NCI-H510A (cell line): Measurements from ENCODE around the gene TAF1L.

Experiments
- DNase-seq: peaks from one replicate; lab custom pipeline; 2025; lab: John Stamatoyannopoulos, UW

The TAF1L gene

DNA sequence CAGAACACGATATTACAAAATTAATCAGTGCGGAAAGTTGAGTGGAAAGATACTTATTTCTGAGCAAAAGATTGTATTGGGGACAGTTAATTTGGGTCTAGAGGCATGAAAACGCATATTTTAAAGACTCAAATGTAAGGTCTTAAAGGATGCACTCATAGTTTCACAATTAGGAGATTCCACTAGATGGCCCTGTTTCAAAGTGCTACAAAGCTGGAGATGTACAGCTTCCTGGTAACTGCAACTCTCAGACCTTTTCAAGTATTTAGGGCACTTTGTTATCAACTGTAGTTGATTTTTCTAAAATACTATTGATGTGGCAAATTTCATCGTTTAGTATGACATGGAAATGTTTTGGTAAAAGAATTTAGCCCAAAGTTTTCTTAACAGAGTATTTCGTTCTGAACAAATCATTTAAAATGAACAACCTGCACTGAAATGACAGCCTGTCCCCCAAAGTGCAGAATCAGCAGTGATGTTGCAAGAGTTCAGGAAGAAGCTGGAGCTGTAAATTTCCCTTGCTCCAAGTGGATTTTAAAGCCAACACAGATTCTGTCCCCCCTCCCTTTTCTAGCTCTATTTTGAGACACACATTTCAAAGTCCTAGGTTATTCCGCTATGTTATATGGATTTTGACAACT, 46.3 kb downstream of the TAF1L start:
- no peak for DNase-seq

DNA sequence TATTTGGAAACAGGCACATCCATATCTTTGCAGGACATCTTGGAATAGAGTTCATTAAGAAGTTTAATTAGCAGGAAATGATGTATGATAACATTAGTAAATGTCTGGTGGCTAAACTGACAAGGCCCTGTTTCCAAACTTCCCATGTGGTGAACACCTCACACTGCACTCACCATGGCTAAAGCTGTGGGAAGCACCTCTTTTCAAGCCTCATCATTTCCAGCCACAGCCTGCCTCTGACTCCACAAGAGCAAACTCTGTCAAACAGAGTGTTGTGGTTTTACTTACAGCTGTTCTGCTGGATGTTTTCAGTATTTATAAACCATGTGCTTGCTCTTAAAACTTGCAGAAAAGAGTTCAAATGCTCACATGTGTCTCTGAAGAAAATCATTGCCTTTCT, 47.6 kb downstream of the TAF1L start:
- no peak for DNase-seq

DNA sequence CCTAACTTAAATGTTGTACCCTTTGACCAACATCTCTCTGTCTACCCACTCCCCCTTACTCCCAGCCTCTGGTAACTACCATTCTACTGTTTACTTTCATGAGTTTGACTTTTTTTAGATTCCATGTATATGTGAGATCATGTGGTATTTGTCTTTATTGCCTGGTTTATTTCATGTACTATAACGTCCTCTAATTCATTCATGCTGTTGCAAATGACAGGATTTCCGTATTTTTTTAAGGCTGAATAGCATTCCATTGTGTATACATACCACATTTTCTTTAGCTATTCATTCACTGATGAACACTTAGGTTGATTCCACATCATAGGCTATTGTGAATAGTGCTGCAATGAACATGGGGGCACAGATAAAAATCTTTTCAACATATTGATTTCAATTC, 50.7 kb downstream of the TAF1L start:
- no peak for DNase-seq

DNA sequence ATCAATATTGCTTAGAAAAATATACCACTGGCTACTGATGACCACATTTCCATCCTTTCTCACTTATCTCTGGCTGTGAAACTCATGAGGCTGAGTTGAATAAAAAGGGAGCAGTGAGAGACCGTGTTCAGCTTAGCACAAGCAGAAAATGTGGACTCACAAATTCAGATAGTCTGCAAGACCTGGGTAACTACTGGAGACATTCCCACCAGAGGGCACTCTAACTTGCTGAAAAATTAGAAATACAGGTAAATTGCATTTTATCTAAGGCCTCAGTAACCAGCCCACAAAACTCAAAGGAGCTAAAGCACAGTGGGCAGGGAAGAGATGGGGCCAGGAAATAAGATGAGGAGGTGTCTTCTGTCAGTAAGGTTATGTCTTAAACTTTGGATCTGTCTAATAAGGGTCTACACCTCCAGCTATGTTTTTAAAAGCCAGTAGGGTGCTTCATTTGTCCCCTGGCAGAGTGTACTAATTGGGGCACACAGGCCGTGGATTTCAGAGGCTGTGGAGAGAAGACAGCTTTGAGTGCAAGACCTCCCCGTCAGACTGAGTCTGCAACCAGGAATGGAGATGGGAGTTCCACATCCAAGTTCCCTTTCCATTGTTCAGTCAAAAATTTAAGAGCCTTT, 53.8 kb downstream of the TAF1L start:
- DNase-seq = no peak

DNA sequence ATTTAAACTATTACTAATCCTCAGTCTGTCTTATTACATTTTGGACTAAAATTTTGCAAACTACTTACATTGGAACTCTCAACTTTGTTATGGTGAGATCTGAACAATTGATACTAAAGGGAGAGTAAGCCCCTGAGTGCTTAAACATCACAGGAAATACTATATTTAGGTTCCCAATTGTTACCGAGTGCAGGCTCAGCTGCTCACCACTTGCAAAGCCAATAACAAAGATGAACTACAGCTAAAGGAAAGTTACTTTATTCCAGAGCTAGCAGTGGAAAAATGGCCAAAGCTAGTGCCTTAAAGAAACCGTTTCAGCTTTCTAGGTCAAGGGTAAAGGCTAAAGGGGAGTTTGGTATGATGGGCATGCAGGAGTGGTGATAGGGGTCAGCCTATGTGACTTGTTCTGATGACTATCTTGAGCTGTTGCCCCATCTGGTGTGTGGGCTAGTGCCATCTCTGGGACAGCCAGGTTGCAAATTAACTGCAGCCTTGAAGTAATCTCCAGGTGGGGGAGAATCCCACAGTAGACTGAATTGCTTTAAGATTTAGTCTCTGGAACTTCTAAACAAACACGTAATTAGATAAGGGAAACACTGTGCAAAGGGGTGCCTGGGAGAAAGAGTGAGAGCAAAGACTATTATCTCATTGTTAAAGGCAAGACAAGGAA, 54.7 kb downstream of the TAF1L start:
- DNase-seq = no peak

DNA sequence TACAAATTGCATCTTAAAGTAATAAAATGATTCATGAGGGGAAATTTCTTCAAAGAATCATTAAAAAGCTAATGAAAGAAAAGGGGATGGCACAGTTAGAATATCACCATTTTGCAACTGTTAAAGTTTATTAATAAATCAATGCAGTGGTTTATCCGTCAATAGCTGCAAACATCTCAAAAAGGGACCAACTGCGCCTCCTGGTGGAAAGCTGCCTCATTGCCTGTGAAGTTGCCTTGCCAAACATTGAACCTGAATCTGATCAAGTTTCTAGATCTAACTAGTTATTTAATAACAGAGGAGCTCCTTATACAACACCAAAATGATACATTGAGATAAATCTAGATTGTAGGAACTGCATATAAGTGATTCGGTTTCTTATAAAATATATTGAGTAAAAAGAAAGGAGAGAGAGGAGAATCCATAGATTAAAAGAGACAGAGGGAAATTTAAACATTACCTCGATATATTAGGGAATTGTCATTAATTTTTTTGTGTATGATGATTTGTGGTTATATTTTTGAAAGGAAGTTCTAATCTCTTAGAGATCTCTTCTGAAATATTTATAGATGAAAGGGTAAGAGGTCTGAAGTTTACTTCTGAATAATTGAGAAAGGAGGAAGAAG, 55.6 kb downstream of the TAF1L start:
- no peak for DNase-seq
